Astrocyte of the spinal cord (primary cell): ENCODE data around the gene COL13A1.

Experiments
- DNase-seq: peaks from one replicate; pipeline ENCODE4 v3.0.0; 2011; ENCODE audit warnings: low read depth, low spot score
- H3K4me3 ChIP-seq: 2 replicates; pipeline ENCODE4 v1.5.1; 2011; ENCODE audit warnings: low read depth, mild to moderate bottlenecking, low read length, moderate library complexity
- CTCF ChIP-seq: IDR thresholded peaks from 2 replicates; pipeline ENCODE4 v1.5.1; 2012; ENCODE audit warnings: low read depth, mild to moderate bottlenecking, low read length, inconsistent platforms
- in situ Hi-C: cut with HindIII; loops from 2 replicates; pipeline ENCODE4 v1.10.0; 2017; ENCODE audit warnings: low sequenced_read_pairs

The COL13A1 gene

DNA sequence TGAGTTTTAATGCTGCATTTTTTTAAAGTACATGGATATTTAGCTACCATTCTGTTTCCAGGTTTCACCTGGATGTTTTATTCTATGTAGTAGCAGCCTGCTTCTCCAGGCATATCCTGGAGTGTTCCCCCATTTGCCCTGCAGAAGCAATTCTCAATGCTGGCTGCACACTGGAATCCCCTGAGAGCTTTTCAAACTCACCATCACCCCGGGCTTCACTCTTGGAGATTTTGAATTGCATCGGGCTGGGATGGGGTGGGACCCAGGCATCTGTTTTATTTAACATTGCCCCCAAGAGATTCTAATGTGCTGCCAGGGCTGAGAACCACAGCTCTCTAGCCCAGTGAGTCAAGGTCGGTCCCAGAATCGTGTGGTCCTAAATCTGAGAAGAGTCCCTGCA lies 137.8 kb downstream of the COL13A1 start:
- TF ChIP-seq CTCF, result no peak
- H3K4me3 ChIP-seq, result no peak overlapping the region
- DNase-seq, result no peak
- in situ Hi-C loops, result no loop called here

GRCh38 chr10:69941730-69942129 lies 140.0 kb downstream of the COL13A1 start:
- DNase-seq, result no peak
- no peak for TF ChIP-seq CTCF
- in situ Hi-C loops, result no loop called here
- H3K4me3 ChIP-seq, result no peak overlapping the region

DNA sequence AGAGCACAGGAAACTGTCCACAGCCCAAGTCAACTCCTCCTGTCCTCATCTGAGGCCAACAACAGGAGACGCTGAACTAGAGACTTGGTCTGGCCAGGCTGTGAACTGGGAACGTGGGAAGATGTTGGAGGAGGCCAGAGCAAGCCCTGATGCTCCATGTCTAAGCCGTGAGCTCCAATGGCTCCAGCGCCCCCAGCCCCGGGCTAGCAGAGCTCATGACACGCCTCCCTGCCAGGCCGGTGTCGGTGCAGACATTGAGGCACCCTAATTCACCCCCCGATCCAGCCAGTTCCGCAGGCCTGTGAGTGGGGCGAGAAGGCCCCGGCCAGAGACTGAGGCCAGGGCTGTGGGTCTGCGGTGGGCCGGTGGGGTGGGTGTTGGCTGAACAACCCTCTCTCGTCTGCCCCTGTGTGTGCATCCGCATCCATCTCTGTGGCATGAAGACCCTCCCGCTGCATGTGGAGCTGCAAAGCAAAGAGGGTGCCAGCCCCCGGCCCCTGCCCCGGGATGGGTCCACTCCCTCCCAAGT lies 141.7 kb downstream of the COL13A1 start:
- no peak for DNase-seq
- no peak for TF ChIP-seq CTCF
- in situ Hi-C loops, result no loop called here

GRCh38 chr10:69944761-69945160 lies 143.1 kb downstream of the COL13A1 start:
- TF ChIP-seq CTCF, result no peak
- no peak for DNase-seq
- in situ Hi-C loops, result no loop called here
- no peak overlapping the region for H3K4me3 ChIP-seq

More for the DNA sequence above, 141.7 kb downstream of the COL13A1 start:
- no peak overlapping the region for H3K4me3 ChIP-seq

DNA sequence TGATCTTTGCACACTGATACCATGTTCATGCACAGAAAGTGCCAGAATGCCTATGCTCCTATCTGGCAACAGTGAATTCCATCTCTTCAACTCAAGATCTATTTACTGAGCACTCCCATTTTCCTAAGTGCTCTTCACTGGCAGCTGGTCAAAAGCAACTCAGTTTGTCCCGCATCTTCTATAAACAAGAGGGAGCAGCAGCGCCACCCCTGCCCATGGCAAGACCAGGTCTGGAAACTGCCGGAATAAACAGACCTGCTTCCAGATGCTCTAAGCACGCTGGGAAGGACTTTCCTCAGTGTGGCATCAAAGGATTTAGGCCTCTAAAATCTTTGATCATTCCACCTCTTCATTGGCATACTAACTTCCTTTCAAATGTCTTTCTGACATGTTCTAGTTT lies 146.6 kb downstream of the COL13A1 start:
- in situ Hi-C loops, result no loop called here
- no peak for DNase-seq
- H3K4me3 ChIP-seq, result no peak overlapping the region
- no peak for TF ChIP-seq CTCF

GRCh38 chr10:69949770-69950169 lies 148.1 kb downstream of the COL13A1 start:
- no peak overlapping the region for H3K4me3 ChIP-seq
- in situ Hi-C loops, result no loop called here
- DNase-seq, result no peak
- TF ChIP-seq CTCF, result no peak

GRCh38 chr10:69951658-69952057 lies 150.0 kb downstream of the COL13A1 start:
- TF ChIP-seq CTCF, result no peak
- in situ Hi-C loops, result no loop called here
- no peak for DNase-seq
- no peak overlapping the region for H3K4me3 ChIP-seq
